Measurements from ENCODE around the gene TRIM41. TPM values are rescaled to one million over a fixed set of nuclear protein-coding genes. Genes with fewer than 3 reads are reported as not detected.

TRIM41 gene
- total and polyA plus RNA-seq, 9 of the 15 experiments (the other 6 are each of a cell fraction or from before 2014, with no cell fraction given): 1.8 to 47.6 (median 20.9) TPM

- no peak for TF ChIP-seq MYBL2 (IDR thresholded peaks at IDR 0.05; ENCODE audit: low read depth)
- no peak for TF ChIP-seq MYBL2 (CRISPR knock-in tag; IDR thresholded peaks at IDR 0.05; ENCODE audit: borderline replicate concordance)
- 0 out of 2 replicates have a peak, but pooled peaks have one; percentile 14 for TF ChIP-seq CREB1 (IDR thresholded peaks at IDR 0.05)
- no peak for TF ChIP-seq CREB1 (CRISPR knock-in tag; IDR thresholded peaks at IDR 0.05)
- peak; percentile 70 for TF ChIP-seq HNRNPLL (IDR thresholded peaks at IDR 0.05; ENCODE audit: low read depth, low read length, poor library complexity, severe bottlenecking)
- TF ChIP-seq NFIC (IDR thresholded peaks at IDR 0.05): peak; percentile 14; the same call in 1 of the 2 replicates
- no peak for TF ChIP-seq SRSF9 (IDR thresholded peaks at IDR 0.05; ENCODE audit: borderline replicate concordance, low read depth, low read length)
- TF ChIP-seq, protein P1, sequence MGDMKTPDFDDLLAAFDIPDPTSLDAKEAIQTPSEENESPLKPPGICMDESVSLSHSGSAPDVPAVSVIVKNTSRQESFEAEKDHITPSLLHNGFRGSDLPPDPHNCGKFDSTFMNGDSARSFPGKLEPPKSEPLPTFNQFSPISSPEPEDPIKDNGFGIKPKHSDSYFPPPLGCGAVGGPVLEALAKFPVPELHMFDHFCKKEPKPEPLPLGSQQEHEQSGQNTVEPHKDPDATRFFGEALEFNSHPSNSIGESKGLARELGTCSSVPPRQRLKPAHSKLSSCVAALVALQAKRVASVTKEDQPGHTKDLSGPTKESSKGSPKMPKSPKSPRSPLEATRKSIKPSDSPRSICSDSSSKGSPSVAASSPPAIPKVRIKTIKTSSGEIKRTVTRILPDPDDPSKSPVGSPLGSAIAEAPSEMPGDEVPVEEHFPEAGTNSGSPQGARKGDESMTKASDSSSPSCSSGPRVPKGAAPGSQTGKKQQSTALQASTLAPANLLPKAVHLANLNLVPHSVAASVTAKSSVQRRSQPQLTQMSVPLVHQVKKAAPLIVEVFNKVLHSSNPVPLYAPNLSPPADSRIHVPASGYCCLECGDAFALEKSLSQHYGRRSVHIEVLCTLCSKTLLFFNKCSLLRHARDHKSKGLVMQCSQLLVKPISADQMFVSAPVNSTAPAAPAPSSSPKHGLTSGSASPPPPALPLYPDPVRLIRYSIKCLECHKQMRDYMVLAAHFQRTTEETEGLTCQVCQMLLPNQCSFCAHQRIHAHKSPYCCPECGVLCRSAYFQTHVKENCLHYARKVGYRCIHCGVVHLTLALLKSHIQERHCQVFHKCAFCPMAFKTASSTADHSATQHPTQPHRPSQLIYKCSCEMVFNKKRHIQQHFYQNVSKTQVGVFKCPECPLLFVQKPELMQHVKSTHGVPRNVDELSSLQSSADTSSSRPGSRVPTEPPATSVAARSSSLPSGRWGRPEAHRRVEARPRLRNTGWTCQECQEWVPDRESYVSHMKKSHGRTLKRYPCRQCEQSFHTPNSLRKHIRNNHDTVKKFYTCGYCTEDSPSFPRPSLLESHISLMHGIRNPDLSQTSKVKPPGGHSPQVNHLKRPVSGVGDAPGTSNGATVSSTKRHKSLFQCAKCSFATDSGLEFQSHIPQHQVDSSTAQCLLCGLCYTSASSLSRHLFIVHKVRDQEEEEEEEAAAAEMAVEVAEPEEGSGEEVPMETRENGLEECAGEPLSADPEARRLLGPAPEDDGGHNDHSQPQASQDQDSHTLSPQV (IDR thresholded peaks at IDR 0.05): peak; percentile 39; the same call in 1 of the 2 replicates
- TF ChIP-seq PRPF4 (IDR thresholded peaks at IDR 0.05; ENCODE audit: insufficient read depth, low read depth, low read length, poor library complexity, severe bottlenecking): no peak
- TF ChIP-seq RERE (CRISPR knock-in tag; IDR thresholded peaks at IDR 0.05; ENCODE audit: borderline replicate concordance): no peak
- 0 out of 4 replicates have a peak, but pooled peaks of 1 of the 2 experiments have one; percentile 15 for TF ChIP-seq TBL1XR1 (IDR thresholded peaks at IDR 0.05; ENCODE audit: low read length in 2 of 2)
- no peak for TF ChIP-seq NFE2 (IDR thresholded peaks at IDR 0.05; ENCODE audit: low read depth)
- TF ChIP-seq ARID2 (IDR thresholded peaks at IDR 0.05): no peak
- TF ChIP-seq ZBTB7A (IDR thresholded peaks at IDR 0.05; ENCODE audit: borderline replicate concordance, control insufficient read depth, low read depth, low read length): peak; percentile 35; the same call in 1 of the 2 replicates
- TF ChIP-seq PREB (CRISPR knock-in tag; IDR thresholded peaks at IDR 0.05): no peak
These were observed 5.8 kb upstream of the TRIM41 start (continued) for GRCh38 chr5:181217111-181217802.

All from K562 (cell line).